SK-N-SH (cell line): ENCODE measurements around the gene MYO10.
"Not testable (repeated sequence)": the region's sequence is repeated elsewhere in the genome, so short reads cannot be mapped to it uniquely, and the experiment has no call there.

Experiments
- CTCF ChIP-seq: fragments of 200-600 bp; sonication (generic); IDR thresholded peaks from 2 replicates; pipeline ENCODE4 v1.6.1; 2017; ENCODE audit warnings: antibody characterized with exemption, mild to moderate bottlenecking, moderate library complexity
- EZH2phosphoT487 ChIP-seq: fragments of 200-600 bp; sonication (generic); IDR thresholded peaks from 2 replicates; pipeline ENCODE4 v1.6.1; 2017; ENCODE audit warnings: low read depth, mixed run types, mild to moderate bottlenecking, antibody characterized with exemption, moderate library complexity, borderline replicate concordance
- MEF2A ChIP-seq: IDR thresholded peaks from 2 replicates; pipeline ENCODE4 v1.4.0; 2012; ENCODE audit warnings: low read depth, borderline replicate concordance
- PBX3 ChIP-seq: IDR thresholded peaks from 2 replicates; pipeline ENCODE4; 2012
- POLR2AphosphoS5 ChIP-seq: IDR thresholded peaks from 2 replicates; pipeline ENCODE4 v1.6.1; 2012; ENCODE audit warnings: low read depth, low read length
- RAD21 ChIP-seq: IDR thresholded peaks from 2 replicates; pipeline ENCODE4 v1.6.1; 2012; ENCODE audit warnings: mild to moderate bottlenecking, low read length
- SMC3 ChIP-seq: IDR thresholded peaks from 2 replicates; pipeline ENCODE4 v1.6.1; 2012; ENCODE audit warnings: low read depth, low read length, improper control_type of control experiment
- TAF1 ChIP-seq: IDR thresholded peaks from 2 replicates; pipeline ENCODE4 v1.6.1; 2012; ENCODE audit warnings: low read depth, mild to moderate bottlenecking, low read length, moderate library complexity, borderline replicate concordance
- TF ChIP-seq, protein P1 (sequence below): IDR thresholded peaks from 2 replicates; pipeline ENCODE4 v1.6.1; 2012; ENCODE audit warnings: mild to moderate bottlenecking, low read depth, low read length, moderate library complexity

DNA sequence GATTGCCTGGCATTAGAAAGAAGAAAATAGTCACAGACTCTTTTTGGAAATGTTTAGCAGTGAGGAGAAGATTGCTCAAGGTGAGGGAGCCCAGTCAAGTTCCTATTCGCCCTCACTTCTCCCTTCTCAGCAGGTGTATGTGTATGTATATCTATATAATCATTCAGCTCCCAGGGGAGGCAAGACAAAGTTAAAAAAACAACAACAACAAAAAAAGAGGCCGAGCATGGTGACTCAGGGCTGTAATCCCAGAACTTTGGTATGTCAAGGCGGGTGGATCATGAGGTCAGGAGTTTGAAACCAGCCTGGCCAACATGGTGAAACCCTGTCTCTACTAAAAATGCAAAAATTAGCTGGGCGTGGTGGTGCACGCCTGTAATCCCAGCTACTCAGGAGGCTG is 197.7 kb downstream of the MYO10 start:
- TF ChIP-seq CTCF, RAD21, EZH2phosphoT487, POLR2AphosphoS5, TAF1, SMC3, PBX3, MEF2A: not testable (repeated sequence)
- TF ChIP-seq, protein P1, sequence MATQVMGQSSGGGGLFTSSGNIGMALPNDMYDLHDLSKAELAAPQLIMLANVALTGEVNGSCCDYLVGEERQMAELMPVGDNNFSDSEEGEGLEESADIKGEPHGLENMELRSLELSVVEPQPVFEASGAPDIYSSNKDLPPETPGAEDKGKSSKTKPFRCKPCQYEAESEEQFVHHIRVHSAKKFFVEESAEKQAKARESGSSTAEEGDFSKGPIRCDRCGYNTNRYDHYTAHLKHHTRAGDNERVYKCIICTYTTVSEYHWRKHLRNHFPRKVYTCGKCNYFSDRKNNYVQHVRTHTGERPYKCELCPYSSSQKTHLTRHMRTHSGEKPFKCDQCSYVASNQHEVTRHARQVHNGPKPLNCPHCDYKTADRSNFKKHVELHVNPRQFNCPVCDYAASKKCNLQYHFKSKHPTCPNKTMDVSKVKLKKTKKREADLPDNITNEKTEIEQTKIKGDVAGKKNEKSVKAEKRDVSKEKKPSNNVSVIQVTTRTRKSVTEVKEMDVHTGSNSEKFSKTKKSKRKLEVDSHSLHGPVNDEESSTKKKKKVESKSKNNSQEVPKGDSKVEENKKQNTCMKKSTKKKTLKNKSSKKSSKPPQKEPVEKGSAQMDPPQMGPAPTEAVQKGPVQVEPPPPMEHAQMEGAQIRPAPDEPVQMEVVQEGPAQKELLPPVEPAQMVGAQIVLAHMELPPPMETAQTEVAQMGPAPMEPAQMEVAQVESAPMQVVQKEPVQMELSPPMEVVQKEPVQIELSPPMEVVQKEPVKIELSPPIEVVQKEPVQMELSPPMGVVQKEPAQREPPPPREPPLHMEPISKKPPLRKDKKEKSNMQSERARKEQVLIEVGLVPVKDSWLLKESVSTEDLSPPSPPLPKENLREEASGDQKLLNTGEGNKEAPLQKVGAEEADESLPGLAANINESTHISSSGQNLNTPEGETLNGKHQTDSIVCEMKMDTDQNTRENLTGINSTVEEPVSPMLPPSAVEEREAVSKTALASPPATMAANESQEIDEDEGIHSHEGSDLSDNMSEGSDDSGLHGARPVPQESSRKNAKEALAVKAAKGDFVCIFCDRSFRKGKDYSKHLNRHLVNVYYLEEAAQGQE: not testable (repeated sequence)
